ENCODE data around the gene TTC23L.

TTC23L gene

DNA sequence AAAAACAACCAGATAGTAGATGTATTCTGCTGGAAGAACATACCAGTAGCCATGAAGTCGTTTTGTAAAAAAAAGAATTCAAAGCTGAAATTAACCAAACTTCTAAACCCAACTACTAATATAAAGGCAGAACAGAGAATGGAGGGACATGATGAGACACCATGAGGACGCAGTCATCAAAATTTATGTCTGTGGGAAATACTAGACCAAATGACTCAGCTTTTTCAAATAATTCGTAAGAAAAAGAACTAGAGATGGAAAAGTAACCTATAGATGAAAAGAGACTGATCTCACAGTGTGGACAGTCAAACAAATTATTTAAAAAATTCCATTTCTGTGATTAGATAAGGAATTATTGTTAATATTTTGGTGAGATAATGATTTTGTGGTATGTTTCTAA, 10.3 kb downstream of the TTC23L start:
- in situ Hi-C loops (cut with HindIII; ENCODE audit: low sequenced_read_pairs) = no loop called here
- no peak for TF ChIP-seq CTCF (IDR thresholded peaks at IDR 0.05; ENCODE audit: low read depth, low read length, missing control alignments)
- no peak for DNase-seq (ENCODE audit: low read depth)
- H3K4me3 ChIP-seq (ENCODE audit: low read depth, low read length) = no peak overlapping the region

DNA sequence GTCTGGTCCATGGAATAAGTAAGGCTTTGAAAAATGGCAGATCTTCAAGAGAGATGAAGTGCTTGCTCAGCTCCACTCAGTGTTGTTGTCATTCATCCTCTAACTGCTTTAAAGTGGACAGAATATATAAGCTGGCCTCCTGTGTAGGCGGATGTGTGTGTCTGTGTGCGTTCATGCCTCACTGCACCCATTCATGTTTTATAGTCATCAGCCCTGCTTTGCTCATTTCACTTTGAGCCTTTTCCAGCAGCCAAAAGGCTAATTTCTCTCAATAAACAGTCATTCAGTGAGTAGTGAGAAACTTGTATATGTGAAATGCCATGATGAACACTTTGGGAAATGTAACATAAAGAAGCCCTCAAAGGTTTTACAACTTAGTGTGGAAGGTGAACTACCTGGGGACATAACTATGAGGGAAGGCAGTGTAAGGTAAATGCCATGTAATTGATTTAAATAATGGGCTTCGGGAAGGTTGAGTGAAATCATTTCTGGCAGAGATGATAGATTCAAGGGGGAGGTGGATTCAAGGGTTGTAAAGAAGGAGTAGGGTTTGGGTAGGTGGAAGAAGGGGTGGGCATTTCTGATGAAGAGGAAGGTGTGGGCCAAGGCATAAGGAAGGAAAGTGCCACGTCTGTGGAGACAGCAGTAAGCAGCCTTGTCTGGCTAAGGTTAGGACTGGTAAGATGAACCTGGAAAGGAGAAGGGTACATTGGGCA, 15.7 kb downstream of the TTC23L start:
- no peak overlapping the region for H3K4me3 ChIP-seq (ENCODE audit: low read depth, low read length)
- no peak for TF ChIP-seq CTCF (IDR thresholded peaks at IDR 0.05; ENCODE audit: low read depth, low read length, missing control alignments)
- in situ Hi-C loops (cut with HindIII; ENCODE audit: low sequenced_read_pairs) = no loop called here
- DNase-seq (ENCODE audit: low read depth) = peak; percentile 67

GRCh38 chr5:34857161-34857560, 18.2 kb downstream of the TTC23L start:
- no peak for DNase-seq (ENCODE audit: low read depth)
- in situ Hi-C loops (cut with HindIII; ENCODE audit: low sequenced_read_pairs) = no loop called here
- no peak overlapping the region for H3K4me3 ChIP-seq (ENCODE audit: low read depth, low read length)
- no peak for TF ChIP-seq CTCF (IDR thresholded peaks at IDR 0.05; ENCODE audit: low read depth, low read length, missing control alignments)

DNA sequence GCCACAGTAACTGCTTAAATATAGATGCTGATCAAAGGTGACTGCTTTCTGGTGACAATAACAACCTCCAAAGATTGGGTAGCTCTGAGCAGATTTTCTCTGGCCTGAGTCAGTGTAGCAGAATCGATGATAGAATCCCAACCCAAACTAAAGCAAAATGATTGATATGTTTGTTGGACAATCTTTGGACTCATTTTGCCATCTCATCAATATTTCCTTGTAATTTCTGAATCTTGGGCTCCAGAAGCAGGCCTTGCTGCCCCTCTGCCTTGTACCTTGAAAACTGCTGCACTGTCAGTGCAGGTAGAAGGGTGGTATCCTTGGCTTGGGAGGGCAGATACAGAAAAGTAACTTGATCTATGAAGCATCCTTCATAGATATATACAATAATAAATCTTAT, 18.9 kb downstream of the TTC23L start:
- in situ Hi-C loops (cut with HindIII; ENCODE audit: low sequenced_read_pairs) = no loop called here
- no peak for DNase-seq (ENCODE audit: low read depth)
- no peak overlapping the region for H3K4me3 ChIP-seq (ENCODE audit: low read depth, low read length)
- no peak for TF ChIP-seq CTCF (IDR thresholded peaks at IDR 0.05; ENCODE audit: low read depth, low read length, missing control alignments)

DNA sequence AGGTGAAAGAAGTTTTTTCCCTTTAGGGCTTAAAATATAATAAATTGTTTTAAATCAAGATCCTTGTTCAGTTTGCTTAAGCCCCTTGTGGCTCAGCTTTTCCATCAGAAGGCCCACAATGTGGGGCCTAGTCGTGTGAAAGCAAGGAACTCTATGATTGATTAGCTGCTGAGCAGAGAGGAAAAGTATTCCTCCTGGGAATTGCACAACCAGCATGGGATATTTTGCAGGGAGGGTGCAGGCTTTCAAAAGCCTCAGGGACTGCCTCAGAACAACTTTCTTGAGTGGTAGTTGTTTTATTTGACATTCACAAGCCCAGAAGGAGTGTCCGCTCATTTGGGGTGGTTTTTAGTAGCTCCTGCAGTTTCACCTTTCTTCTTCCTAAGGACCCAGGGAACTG, 19.8 kb downstream of the TTC23L start:
- in situ Hi-C loops (cut with HindIII; ENCODE audit: low sequenced_read_pairs) = no loop called here
- DNase-seq (ENCODE audit: low read depth) = no peak
- no peak overlapping the region for H3K4me3 ChIP-seq (ENCODE audit: low read depth, low read length)
- no peak for TF ChIP-seq CTCF (IDR thresholded peaks at IDR 0.05; ENCODE audit: low read depth, low read length, missing control alignments)

- no peak for DNase-seq (ENCODE audit: low read depth)
- no peak overlapping the region for H3K4me3 ChIP-seq (ENCODE audit: low read depth, low read length)
- in situ Hi-C loops (cut with HindIII; ENCODE audit: low sequenced_read_pairs) = no loop called here
- TF ChIP-seq CTCF (IDR thresholded peaks at IDR 0.05; ENCODE audit: low read depth, low read length, missing control alignments) = no peak
Measured at GRCh38 chr5:34859253-34859652, 20.3 kb downstream of the TTC23L start.
